ENCODE data around the gene MSANTD1.

GRCh38 chr4:3245676-3246075, 3.3 kb upstream of the MSANTD1 start:
- no peak for TF ChIP-seq CTCF (IDR thresholded peaks at IDR 0.05 in 2 of 3, conservative IDR thresholded peaks at IDR 0.05 in 1 of 3; ENCODE audit: control insufficient read depth in 2 of 3, extremely low read depth in 1 of 3, insufficient read depth in 1 of 3, low read depth in 3 of 3, low read length in 3 of 3)
- no peak for TF ChIP-seq CHD2 (IDR thresholded peaks at IDR 0.05; ENCODE audit: borderline replicate concordance, low read depth, low read length)
- no peak for TF ChIP-seq ZBED1 (IDR thresholded peaks at IDR 0.05; ENCODE audit: borderline replicate concordance)
- no peak for TF ChIP-seq ZNF217 (IDR thresholded peaks at IDR 0.05)
- no peak for TF ChIP-seq POLR2AphosphoS5 (IDR thresholded peaks at IDR 0.05; ENCODE audit: low read length)
- no peak for TF ChIP-seq BCLAF1 (IDR thresholded peaks at IDR 0.05)
- TF ChIP-seq PML (IDR thresholded peaks at IDR 0.05; ENCODE audit: low read length), result no peak; the same call in 1 of the 2 replicates
- no peak for TF ChIP-seq BRCA1 (IDR thresholded peaks at IDR 0.05; ENCODE audit: low read depth, low read length)
- no peak for TF ChIP-seq EZH2 (IDR thresholded peaks at IDR 0.05; ENCODE audit: borderline replicate concordance, control insufficient read depth, low read depth, low read length)
- no peak for TF ChIP-seq REST (IDR thresholded peaks at IDR 0.05; ENCODE audit: low read depth, low read length)
- no peak for TF ChIP-seq GABPA (IDR thresholded peaks at IDR 0.05; ENCODE audit: low read depth)
